Esophagus squamous epithelium (tissue), 4 donors: ENCODE measurements around the gene TPST1.

Experiments
- POLR2A ChIP-seq, 4 donors: fragments of 450-650 bp; IDR thresholded peaks; one replicate each; pipeline ENCODE4 v1.6.1; 2017; ENCODE audit warnings: antibody characterized with exemption in 4 of 4, mild to moderate bottlenecking in 4 of 4, moderate library complexity in 3 of 4
- TF ChIP-seq, protein P1 (sequence below), 6 experiments: fragments of 450-650 bp in 4 of 6; fragments of 200-600 bp in 2 of 6; sonication (generic) in 2 of 6; IDR thresholded peaks; one replicate each; pipeline ENCODE4 v1.5.1; 2016 to 2019; ENCODE audit warnings: antibody characterized with exemption in 6 of 6, mild to moderate bottlenecking in 4 of 6, moderate library complexity in 4 of 6

DNA sequence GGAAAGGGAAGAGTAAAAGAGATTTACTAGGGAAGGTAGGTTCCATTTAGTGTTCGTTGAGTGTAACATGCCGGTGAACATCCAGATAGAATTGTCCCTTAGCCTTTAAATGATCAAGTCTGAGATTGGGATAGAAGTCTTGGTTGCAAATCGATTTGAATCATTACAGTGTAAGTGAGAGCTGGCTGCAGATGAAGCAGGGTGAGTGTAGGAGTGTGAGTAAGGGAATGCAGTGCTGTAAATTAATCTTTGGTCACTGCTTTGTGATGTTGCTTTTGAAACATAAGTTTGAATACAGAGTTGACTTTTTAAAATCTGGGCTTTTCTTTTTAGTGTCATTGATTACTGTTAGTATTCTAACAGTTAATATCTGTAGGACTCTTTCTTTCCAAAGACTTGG is 16.3 kb downstream of the TPST1 start:
- no peak for TF ChIP-seq POLR2A (IDR thresholded peaks at IDR 0.05)
- TF ChIP-seq, protein P1, sequence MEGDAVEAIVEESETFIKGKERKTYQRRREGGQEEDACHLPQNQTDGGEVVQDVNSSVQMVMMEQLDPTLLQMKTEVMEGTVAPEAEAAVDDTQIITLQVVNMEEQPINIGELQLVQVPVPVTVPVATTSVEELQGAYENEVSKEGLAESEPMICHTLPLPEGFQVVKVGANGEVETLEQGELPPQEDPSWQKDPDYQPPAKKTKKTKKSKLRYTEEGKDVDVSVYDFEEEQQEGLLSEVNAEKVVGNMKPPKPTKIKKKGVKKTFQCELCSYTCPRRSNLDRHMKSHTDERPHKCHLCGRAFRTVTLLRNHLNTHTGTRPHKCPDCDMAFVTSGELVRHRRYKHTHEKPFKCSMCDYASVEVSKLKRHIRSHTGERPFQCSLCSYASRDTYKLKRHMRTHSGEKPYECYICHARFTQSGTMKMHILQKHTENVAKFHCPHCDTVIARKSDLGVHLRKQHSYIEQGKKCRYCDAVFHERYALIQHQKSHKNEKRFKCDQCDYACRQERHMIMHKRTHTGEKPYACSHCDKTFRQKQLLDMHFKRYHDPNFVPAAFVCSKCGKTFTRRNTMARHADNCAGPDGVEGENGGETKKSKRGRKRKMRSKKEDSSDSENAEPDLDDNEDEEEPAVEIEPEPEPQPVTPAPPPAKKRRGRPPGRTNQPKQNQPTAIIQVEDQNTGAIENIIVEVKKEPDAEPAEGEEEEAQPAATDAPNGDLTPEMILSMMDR (IDR thresholded peaks at IDR 0.05) = no peak
